Endodermal cell (in vitro differentiated cells): ENCODE measurements around the gene APEX1. TPM values are rescaled to one million over a fixed set of nuclear protein-coding genes. Genes with fewer than 3 reads are reported as not detected.

ENCODE experiments used
- DNase-seq: peaks from one replicate; pipeline ENCODE4 v3.0.0-alpha.2; 2017
- H3K27ac ChIP-seq: 2 replicates; pipeline ENCODE4 v1.5.1; 2013; ENCODE audit warnings: mild to moderate bottlenecking, low read depth, low read length, moderate library complexity
- H3K27me3 ChIP-seq: 2 replicates; pipeline ENCODE4 v1.6.1; 2013; ENCODE audit warnings: mild to moderate bottlenecking, low read length, moderate library complexity; ENCODE audit not compliant: insufficient read depth, control insufficient read depth, poor library complexity, severe bottlenecking
- H3K36me3 ChIP-seq: 2 replicates; pipeline ENCODE4 v1.7.0; 2013; ENCODE audit warnings: mild to moderate bottlenecking, low read length, moderate library complexity; ENCODE audit not compliant: control insufficient read depth, insufficient read depth
- H3K4me1 ChIP-seq: one replicate; pipeline ENCODE4 v1.7.0; 2013; ENCODE audit warnings: low read length; ENCODE audit not compliant: control insufficient read depth, insufficient read depth
- H3K4me3 ChIP-seq: 2 replicates; pipeline ENCODE4 v1.5.1; 2013; ENCODE audit warnings: mild to moderate bottlenecking, low read length, moderate library complexity
- H3K9ac ChIP-seq: 2 replicates; pipeline ENCODE4 v1.6.1; 2013; ENCODE audit warnings: mild to moderate bottlenecking, low read length, moderate library complexity; ENCODE audit not compliant: poor library complexity, severe bottlenecking; ENCODE audit errors: extremely low read depth
- H3K9me3 ChIP-seq: 2 replicates; pipeline ENCODE4 v1.6.1; 2013; ENCODE audit warnings: mild to moderate bottlenecking, low read length, moderate library complexity; ENCODE audit not compliant: control insufficient read depth
- H3K27ac Mint-ChIP-seq: 2 replicates; pipeline ENCODE4 v1.8.0; 2020; ENCODE audit warnings: mixed read lengths
- H3K27me3 Mint-ChIP-seq: 2 replicates; pipeline ENCODE4 v1.8.0; 2021; ENCODE audit warnings: mild to moderate bottlenecking, mixed read lengths; ENCODE audit not compliant: insufficient read depth
- H3K36me3 Mint-ChIP-seq: 2 replicates; pipeline ENCODE4 v1.8.0; 2020; ENCODE audit warnings: low read depth, mixed read lengths
- H3K4me1 Mint-ChIP-seq: 2 replicates; pipeline ENCODE4 v1.8.0; 2020; ENCODE audit warnings: mixed read lengths
- H3K4me3 Mint-ChIP-seq: 2 replicates; pipeline ENCODE4 v1.8.0; 2020; ENCODE audit warnings: mild to moderate bottlenecking, moderate library complexity, mixed read lengths
- H3K9me3 Mint-ChIP-seq: 2 replicates; pipeline ENCODE4 v1.8.0; 2020; ENCODE audit warnings: mild to moderate bottlenecking, mixed read lengths
- CTCF ChIP-seq: fragments of 200-600 bp; sonication (generic); conservative IDR thresholded peaks from 2 replicates; pipeline ENCODE4 v1.5.0; 2021; ENCODE audit warnings: antibody characterized with exemption, mild to moderate bottlenecking
- WGBS, 2 experiments: methylation state at CpG; one replicate each; pipeline versions ENCODE4 v1.1.5 to v1.1.7; 2013; ENCODE audit warnings: missing lambda C conversion rate in 2 of 2, mixed read lengths in 1 of 2; ENCODE audit not compliant: insufficient coverage in 1 of 2, insufficient read length in 1 of 2; 5-methylcytosine and 5-hydroxymethylcytosine counted together
- total RNA-seq, 2 donors: library from RNA; stranded (reverse); fragmentation: NEBNext Ultra II Directional in 1 of 2; extraction: Animal tissue kit (Norgen Biotek cat#: 25700) in 1 of 2; gene quantifications; 2 replicates in 1 of 2; 3 replicates in 1 of 2; pipeline ENCODE4 v1.2.1, GENCODE V29; 2021

Gene APEX1
- total RNA-seq, 2 donors from 2014 or later, result 228 to 249 TPM

GRCh38 chr14:20415782-20416206 is 39.2 kb upstream of the APEX1 start:
- Mint-ChIP-seq H3K4me1 (peaks cover 35% of the 10 kb centered on the region), H3K27ac (no peak overlapping the region), H3K9me3 (no peaks in the 10 kb centered on the region), H3K36me3 (no peaks in the 10 kb centered on the region), H3K4me3 (no peak overlapping the region), H3K27me3 (no peaks in the 10 kb centered on the region)
- no peaks in the 10 kb centered on the region for H3K36me3 ChIP-seq
- peak; percentile 83 for TF ChIP-seq CTCF
- WGBS, 2 experiments, result 60 to 79% methylated on average over 2 to 3 of the region's 3 CpGs
- H3K9ac ChIP-seq, result no peak overlapping the region
- H3K27ac ChIP-seq, result no peak overlapping the region
- H3K4me3 ChIP-seq, result no peak overlapping the region
- DNase-seq, result peak; percentile 65
- H3K27me3 ChIP-seq, result no peaks in the 10 kb centered on the region
- H3K9me3 ChIP-seq, result no peaks in the 10 kb centered on the region
- H3K4me1 ChIP-seq, result peaks cover 9% of the 10 kb centered on the region

- 91% methylated on average over 2 of the region's 2 CpGs; no CpG with 5 or more reads in 1 of the 2 experiments for WGBS, 2 experiments
- no peak overlapping the region for H3K9ac ChIP-seq
- H3K27ac Mint-ChIP-seq, result no peak overlapping the region
Observed at GRCh38 chr14:20416223-20416622, 38.8 kb upstream of the APEX1 start.

GRCh38 chr14:20417250-20418186 is 37.5 kb upstream of the APEX1 start:
- H3K9ac ChIP-seq, result no peak overlapping the region
- no peak overlapping the region for H3K4me3 ChIP-seq
- no peaks in the 10 kb centered on the region for H3K27me3 ChIP-seq
- Mint-ChIP-seq H3K27ac (no peak overlapping the region), H3K27me3 (no peaks in the 10 kb centered on the region), H3K9me3 (no peaks in the 10 kb centered on the region), H3K4me1 (peaks cover 28% of the 10 kb centered on the region), H3K4me3 (no peak overlapping the region), H3K36me3 (no peaks in the 10 kb centered on the region)
- no peaks in the 10 kb centered on the region for H3K9me3 ChIP-seq
- no peak for DNase-seq
- no peak for TF ChIP-seq CTCF
- H3K4me1 ChIP-seq, result peaks cover 9% of the 10 kb centered on the region
- no peaks in the 10 kb centered on the region for H3K36me3 ChIP-seq
- WGBS, 2 experiments, result 91 to 99% methylated on average over 6 to 7 of the region's 7 CpGs
- H3K27ac ChIP-seq, result no peak overlapping the region

More at GRCh38 chr14:20416223-20416622, 38.8 kb upstream of the APEX1 start:
- Histone ChIP-seq H3K36me3 (no peaks in the 10 kb centered on the region), H3K27ac (no peak overlapping the region), H3K4me1 (peaks cover 9% of the 10 kb centered on the region), H3K9me3 (no peaks in the 10 kb centered on the region), H3K27me3 (no peaks in the 10 kb centered on the region), H3K4me3 (no peak overlapping the region)
- H3K9me3 Mint-ChIP-seq, result no peaks in the 10 kb centered on the region
- H3K36me3 Mint-ChIP-seq, result no peaks in the 10 kb centered on the region
- TF ChIP-seq CTCF, result no peak
- no peaks in the 10 kb centered on the region for H3K27me3 Mint-ChIP-seq
- no peak for DNase-seq
- H3K4me3 Mint-ChIP-seq, result no peak overlapping the region
- H3K4me1 Mint-ChIP-seq, result peaks cover 35% of the 10 kb centered on the region
